ENCODE data around the gene SS18L1.

SS18L1 gene

DNA sequence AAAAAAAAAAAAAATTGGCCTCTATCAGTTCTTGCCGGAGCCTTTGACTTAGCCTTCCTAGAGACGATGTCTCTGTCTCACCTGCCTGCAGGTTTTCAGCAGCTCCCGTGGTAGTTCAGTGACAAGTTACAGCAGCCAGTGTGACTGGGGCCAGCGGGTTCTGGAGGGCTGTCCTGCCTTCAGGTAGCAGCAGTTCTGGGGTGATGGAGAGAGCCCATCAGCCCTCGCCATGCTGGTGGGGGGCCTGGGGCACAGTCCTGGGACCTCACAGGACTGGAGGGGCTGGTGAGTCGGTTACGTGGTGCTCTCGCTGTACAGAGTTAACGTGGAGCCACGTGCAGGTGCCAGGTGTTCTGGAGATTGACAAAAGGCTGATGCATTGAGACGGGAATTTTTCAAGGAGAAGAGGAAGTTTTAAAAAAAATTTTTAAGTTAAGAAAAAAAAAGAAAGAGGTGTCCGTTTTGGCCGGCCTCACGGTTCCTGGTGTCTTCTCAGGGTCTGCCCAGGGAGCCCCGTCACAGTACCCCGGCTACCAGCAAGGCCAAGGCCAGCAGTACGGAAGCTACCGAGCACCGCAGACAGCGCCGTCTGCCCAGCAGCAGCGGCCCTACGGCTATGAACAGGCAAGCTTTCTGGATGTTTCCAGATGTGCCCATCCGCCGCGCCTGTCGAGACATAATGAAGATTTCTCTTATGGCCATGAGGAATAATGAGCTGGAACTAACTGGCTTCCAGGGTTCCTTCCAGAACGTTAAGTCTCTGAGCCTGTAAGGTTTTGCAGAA lies 30.6 kb downstream of the SS18L1 start:
- no peak for DNase-seq (ENCODE audit: low spot score)

DNA sequence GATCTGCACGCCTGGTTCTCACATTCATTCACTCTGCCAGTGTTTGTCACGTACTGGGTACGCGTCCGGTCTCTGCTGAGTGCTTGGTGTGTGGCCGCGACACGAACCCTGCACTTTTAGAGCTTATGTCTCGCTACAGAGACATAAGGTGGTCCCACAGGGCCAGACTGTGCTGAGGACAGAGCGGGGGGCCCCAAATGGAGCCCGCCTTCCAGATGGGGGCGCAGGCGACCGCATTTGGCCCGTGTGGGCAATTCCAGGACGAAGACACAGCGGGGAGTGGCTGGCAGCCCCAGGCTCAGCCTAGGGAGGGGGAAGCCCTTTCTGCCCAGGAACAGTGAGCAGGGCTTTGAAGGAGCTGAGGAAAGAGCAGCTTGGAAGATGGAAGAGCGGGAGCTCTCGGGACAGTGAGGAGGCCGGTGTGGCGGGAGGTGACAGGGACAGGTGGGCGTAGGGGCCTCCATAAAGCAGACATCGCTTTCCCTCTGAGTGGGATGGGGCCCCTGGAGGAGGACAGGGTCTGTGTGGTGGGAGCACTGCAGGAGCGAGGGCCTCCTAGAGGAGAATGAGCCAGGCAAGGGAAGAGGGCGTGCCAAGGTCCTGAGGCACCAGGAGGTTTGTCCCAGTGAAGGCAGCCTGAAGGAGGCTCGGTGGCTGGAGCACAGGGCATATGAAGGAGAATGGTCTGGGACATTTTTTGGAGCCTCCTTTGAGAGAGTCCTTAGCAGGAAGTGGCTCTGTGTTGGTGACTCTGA lies 31.5 kb downstream of the SS18L1 start:
- DNase-seq (ENCODE audit: low spot score): no peak

DNA sequence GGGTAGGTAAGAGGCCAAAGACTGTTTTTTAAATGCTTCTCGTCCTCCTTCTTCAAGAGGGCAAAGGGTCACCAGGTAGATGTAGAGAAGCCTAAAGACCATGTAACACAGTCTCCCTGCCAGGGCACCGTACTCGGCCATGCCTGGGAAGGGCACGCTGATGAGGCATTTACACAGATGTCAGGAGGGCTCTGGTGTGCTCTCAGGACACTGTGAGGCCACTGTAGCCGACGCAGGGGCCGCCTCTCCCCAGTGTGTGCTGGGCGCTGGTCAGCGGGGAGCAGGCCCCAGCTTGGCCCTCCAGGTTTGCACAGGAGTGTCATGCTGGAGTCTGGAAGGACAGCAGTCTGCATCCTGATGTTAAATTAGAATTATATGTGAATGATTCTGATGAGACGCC lies 32.1 kb downstream of the SS18L1 start:
- no peak for DNase-seq (ENCODE audit: low spot score)

DNA sequence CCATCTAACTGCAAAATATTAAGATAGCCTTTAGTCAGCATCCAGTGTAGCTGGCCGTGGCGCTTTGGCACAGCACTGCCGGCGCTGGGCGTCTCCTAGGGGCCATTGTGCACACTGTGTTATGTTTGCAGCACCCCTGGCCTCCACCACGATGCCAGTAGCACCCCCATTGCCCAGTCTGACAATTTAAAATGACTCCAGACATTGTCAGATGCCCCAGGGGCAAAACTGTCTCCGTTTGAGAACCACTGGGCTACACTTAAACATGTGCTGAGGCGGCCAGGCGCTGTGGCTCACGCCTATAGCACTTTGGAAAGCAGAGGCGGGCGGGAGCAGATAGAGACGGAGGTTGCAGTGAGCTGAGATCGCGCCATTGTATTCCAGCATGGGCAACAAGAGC lies 33.3 kb downstream of the SS18L1 start:
- DNase-seq (ENCODE audit: low spot score): no peak

GRCh38 chr20:62177307-62177706 lies 33.7 kb downstream of the SS18L1 start:
- DNase-seq (ENCODE audit: low spot score): no peak

- no peak for DNase-seq (ENCODE audit: low spot score)
Measured at GRCh38 chr20:62178316-62179161, 35.0 kb downstream of the SS18L1 start.

GRCh38 chr20:62179162-62179504 lies 35.6 kb downstream of the SS18L1 start:
- DNase-seq (ENCODE audit: low spot score): no peak

DNA sequence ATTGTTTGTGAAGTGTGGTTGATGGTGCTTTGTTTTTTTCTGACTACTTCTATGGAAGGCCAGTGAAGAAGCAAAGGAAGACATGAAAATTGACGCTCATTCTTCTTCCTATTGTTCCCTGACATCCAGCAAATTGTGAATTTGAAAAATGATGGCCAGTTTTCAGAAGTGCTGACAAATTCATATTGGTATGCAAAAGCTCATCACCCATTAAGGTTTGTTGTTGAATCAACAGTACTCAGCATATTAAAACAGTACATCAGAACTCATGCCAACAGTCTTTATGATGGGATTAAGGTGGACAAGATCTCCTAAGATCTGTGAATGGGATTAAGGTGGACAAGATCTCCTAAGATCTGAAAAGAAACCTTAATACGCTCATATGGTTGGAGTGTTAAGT lies 38.2 kb downstream of the SS18L1 start:
- no peak for DNase-seq (ENCODE audit: low spot score)

GRCh38 chr20:62182469-62183425 lies 39.2 kb downstream of the SS18L1 start, which contains the start of gene MTG2:
MTG2 (plus strand) TSS chr20:62183028; CDS start chr20:62193421, 10,393 bp downstream.
- peak; percentile 100 for DNase-seq (ENCODE audit: low spot score)

DNA sequence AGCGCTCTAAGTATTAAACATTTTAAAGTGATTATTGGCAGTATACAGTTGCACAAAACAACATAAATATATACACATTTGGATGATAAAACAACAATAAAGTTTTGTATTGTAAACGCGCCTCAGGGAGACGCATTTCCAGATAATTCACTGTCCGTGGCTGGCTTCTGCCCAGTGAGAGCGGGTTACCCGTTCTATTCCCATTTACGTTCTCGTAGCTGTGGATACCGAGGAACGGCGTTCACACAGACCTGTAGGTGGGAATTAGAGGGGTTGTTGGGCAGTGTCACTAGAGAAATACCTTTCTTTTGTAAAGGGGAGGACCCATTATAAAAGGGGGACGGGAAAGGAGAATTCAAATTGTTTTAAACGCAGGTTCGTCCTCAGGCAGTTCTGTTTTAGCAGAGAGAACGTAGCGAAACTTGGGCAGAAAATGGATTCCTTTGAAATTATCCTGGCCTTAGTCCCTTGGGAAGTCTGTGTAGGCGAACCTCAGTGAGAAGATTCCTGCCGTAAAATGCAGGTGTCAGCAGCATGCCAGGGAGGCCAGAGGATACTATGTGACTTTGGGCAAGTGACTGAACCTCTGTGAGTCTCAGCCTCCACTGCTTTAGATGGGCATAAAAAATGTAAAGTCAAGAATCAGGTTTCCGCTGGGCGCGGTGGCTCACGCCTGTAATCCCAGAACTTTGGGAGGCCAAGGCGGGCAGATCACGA lies 40.0 kb downstream of the SS18L1 start:
- peak; percentile 48 for DNase-seq (ENCODE audit: low spot score)

DNA sequence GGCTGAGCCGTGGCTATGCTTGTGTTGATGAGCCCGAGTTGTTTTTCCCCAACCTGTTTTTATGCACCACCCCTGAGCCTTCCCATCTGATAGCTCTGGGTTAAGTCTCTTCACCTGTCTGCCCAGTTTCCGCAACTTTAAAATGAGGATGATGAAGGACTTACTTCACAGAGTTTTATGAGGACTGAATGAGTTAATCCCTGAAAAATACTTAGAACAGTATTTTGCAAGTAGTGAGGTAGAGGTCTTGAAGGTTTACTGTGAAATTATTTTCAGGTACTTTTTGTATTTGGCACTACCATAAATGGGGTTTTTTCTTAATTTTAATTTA lies 42.5 kb downstream of the SS18L1 start:
- DNase-seq (ENCODE audit: low spot score): no peak

- DNase-seq (ENCODE audit: low spot score): peak; percentile 46
Measured at GRCh38 chr20:62186887-62187866, 43.6 kb downstream of the SS18L1 start.

GRCh38 chr20:62190639-62191411 lies 47.3 kb downstream of the SS18L1 start:
- DNase-seq (ENCODE audit: low spot score): no peak

- DNase-seq (ENCODE audit: low spot score): no peak
Measured at GRCh38 chr20:62191781-62192559, 48.4 kb downstream of the SS18L1 start.

- DNase-seq (ENCODE audit: low spot score): no peak
Measured at GRCh38 chr20:62192635-62193034, 49.1 kb downstream of the SS18L1 start.

GRCh38 chr20:62193079-62194025 lies 49.8 kb downstream of the SS18L1 start:
- no peak for DNase-seq (ENCODE audit: low spot score)

GRCh38 chr20:62195075-62195405 lies 51.5 kb downstream of the SS18L1 start:
- no peak for DNase-seq (ENCODE audit: low spot score)

All from hepatic stellate cell (primary cell).